Neural progenitor cell (in vitro differentiated cells): ENCODE results near the gene AFG1L. TPM values are rescaled to one million over a fixed set of nuclear protein-coding genes. Genes with fewer than 3 reads are reported as not detected.
"Not testable (repeated sequence)": the region's sequence is repeated elsewhere in the genome, so short reads cannot be mapped to it uniquely, and the experiment has no call there.

Experiments
- DNase-seq: peaks from one replicate; pipeline ENCODE4 v3.0.0-alpha.2; 2016; ENCODE audit warnings: low spot score
- H2AFZ ChIP-seq: fragments of 200-600 bp; sonication (generic); replicated peaks from 2 replicates; pipeline ENCODE4 v1.6.1; 2016; ENCODE audit warnings: antibody characterized with exemption
- H3F3A ChIP-seq: fragments of 200-600 bp; sonication (generic); 2 replicates; pipeline ENCODE4 v1.6.1; 2016; ENCODE audit warnings: antibody characterized with exemption, low read depth
- H3K27ac ChIP-seq: fragments of 200-600 bp; sonication (generic); 2 replicates; pipeline ENCODE4 v1.5.1; 2016; ENCODE audit warnings: mild to moderate bottlenecking
- H3K27me3 ChIP-seq: fragments of 200-600 bp; sonication (generic); 2 replicates; pipeline ENCODE4 v1.6.1; 2016; ENCODE audit warnings: mild to moderate bottlenecking, moderate library complexity
- H3K36me3 ChIP-seq: fragments of 200-600 bp; sonication (generic); 2 replicates; pipeline ENCODE4 v1.5.1; 2016
- H3K4me1 ChIP-seq: fragments of 200-600 bp; sonication (generic); 2 replicates; pipeline ENCODE4 v1.6.1; 2016; ENCODE audit warnings: mixed run types
- H3K4me2 ChIP-seq: fragments of 200-600 bp; sonication (generic); 2 replicates; pipeline ENCODE4 v1.6.1; 2016
- H3K4me3 ChIP-seq: fragments of 200-600 bp; sonication (generic); 2 replicates; pipeline ENCODE4 v1.5.1; 2016
- H3K79me2 ChIP-seq: fragments of 200-600 bp; sonication (generic); 2 replicates; pipeline ENCODE4 v1.6.1; 2016; ENCODE audit warnings: low read depth
- H3K9ac ChIP-seq: fragments of 200-600 bp; sonication (generic); 2 replicates; pipeline ENCODE4 v1.6.1; 2016
- H3K9me3 ChIP-seq: fragments of 200-600 bp; sonication (generic); 2 replicates; pipeline ENCODE4 v1.5.1; 2016; ENCODE audit warnings: low read depth
- H4K20me1 ChIP-seq: fragments of 200-600 bp; sonication (generic); 2 replicates; pipeline ENCODE4 v1.6.1; 2016; ENCODE audit warnings: low read depth
- H3K27ac Mint-ChIP-seq: 3 replicates; pipeline ENCODE4 v1.8.0; 2021; ENCODE audit warnings: mixed read lengths
- H3K27me3 Mint-ChIP-seq: 2 replicates; pipeline ENCODE4 v1.8.0; 2022; ENCODE audit warnings: low read depth, mild to moderate bottlenecking, inconsistent platforms, moderate library complexity, mixed read lengths; ENCODE audit not compliant: insufficient read depth
- H3K36me3 Mint-ChIP-seq: 3 replicates; pipeline ENCODE4 v1.8.0; 2021; ENCODE audit warnings: mixed read lengths
- H3K4me1 Mint-ChIP-seq: 3 replicates; pipeline ENCODE4 v1.8.0; 2021; ENCODE audit warnings: mixed read lengths
- H3K4me3 Mint-ChIP-seq: 3 replicates; pipeline ENCODE4 v1.8.0; 2021; ENCODE audit warnings: mild to moderate bottlenecking, moderate library complexity, mixed read lengths
- H3K9me3 Mint-ChIP-seq: 3 replicates; pipeline ENCODE4 v1.8.0; 2020; ENCODE audit warnings: mixed read lengths
- EZH2 ChIP-seq: fragments of 200-600 bp; sonication (generic); IDR thresholded peaks from 2 replicates; pipeline ENCODE4 v1.6.1; 2017; ENCODE audit warnings: antibody characterized with exemption, mild to moderate bottlenecking, moderate library complexity
- EZH2phosphoT487 ChIP-seq: fragments of 200-600 bp; sonication (generic); IDR thresholded peaks from 2 replicates; pipeline ENCODE4 v1.6.1; 2017; ENCODE audit warnings: antibody characterized with exemption
- total RNA-seq: library from RNA; depleted of rRNA; stranded (reverse); fragments of >200 nt; gene quantifications from 2 replicates; pipeline ENCODE4 v1.2.3, GENCODE V29; 2015; ENCODE audit warnings: low replicate concordance
- TF ChIP-seq, protein P1 (sequence below): fragments of 200-600 bp; sonication (generic); IDR thresholded peaks from 2 replicates; pipeline ENCODE4 v1.5.1; 2017; ENCODE audit warnings: antibody characterized with exemption, mild to moderate bottlenecking

Gene AFG1L
- total RNA-seq, 1 donor from 2014 or later: 8.3 TPM

DNA sequence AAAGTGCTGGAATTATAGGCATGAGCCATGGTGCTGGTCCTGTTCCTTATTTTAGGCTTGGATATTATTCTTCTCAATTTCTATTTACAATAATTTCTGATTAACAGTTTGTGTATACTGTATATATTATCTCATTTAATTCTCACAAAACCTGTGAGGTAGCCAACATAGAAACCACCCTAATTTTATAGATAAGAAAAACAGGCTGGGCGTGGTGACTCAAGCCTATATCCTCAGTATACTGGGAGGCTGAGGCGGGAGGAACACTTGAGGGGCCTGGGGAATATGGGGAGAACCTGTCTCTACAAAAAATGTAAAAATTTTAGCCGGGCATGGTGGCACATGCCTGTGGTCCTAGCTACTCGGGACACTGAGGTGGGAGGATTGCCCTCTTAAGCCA lies 3.8 kb upstream of the AFG1L start:
- no peak for DNase-seq
- no peaks in the 10 kb centered on the region for H3K9me3 ChIP-seq
- H3K9ac ChIP-seq: no peak overlapping the region
- Mint-ChIP-seq H3K27me3 (peaks cover 11% of the 10 kb centered on the region), H3K4me1 (peaks cover 11% of the 10 kb centered on the region), H3K36me3 (no peaks in the 10 kb centered on the region), H3K4me3 (no peak overlapping the region), H3K9me3 (no peaks in the 10 kb centered on the region), H3K27ac (no peak overlapping the region)
- H3K27ac ChIP-seq: no peak overlapping the region
- TF ChIP-seq, protein P1, sequence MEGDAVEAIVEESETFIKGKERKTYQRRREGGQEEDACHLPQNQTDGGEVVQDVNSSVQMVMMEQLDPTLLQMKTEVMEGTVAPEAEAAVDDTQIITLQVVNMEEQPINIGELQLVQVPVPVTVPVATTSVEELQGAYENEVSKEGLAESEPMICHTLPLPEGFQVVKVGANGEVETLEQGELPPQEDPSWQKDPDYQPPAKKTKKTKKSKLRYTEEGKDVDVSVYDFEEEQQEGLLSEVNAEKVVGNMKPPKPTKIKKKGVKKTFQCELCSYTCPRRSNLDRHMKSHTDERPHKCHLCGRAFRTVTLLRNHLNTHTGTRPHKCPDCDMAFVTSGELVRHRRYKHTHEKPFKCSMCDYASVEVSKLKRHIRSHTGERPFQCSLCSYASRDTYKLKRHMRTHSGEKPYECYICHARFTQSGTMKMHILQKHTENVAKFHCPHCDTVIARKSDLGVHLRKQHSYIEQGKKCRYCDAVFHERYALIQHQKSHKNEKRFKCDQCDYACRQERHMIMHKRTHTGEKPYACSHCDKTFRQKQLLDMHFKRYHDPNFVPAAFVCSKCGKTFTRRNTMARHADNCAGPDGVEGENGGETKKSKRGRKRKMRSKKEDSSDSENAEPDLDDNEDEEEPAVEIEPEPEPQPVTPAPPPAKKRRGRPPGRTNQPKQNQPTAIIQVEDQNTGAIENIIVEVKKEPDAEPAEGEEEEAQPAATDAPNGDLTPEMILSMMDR: no peak
- TF ChIP-seq EZH2: no peak
- TF ChIP-seq EZH2phosphoT487: no peak
- no peak overlapping the region for H2AFZ ChIP-seq
- no peaks in the 10 kb centered on the region for H3K27me3 ChIP-seq
- peaks cover 8% of the 10 kb centered on the region for H3K4me1 ChIP-seq
- peaks cover 8% of the 10 kb centered on the region for H3F3A ChIP-seq
- no peaks in the 10 kb centered on the region for H3K36me3 ChIP-seq
- no peak overlapping the region for H3K4me3 ChIP-seq
- H3K4me2 ChIP-seq: no peak overlapping the region
- H3K79me2 ChIP-seq: peaks cover 4% of the 10 kb centered on the region
- no peaks in the 10 kb centered on the region for H4K20me1 ChIP-seq

DNA sequence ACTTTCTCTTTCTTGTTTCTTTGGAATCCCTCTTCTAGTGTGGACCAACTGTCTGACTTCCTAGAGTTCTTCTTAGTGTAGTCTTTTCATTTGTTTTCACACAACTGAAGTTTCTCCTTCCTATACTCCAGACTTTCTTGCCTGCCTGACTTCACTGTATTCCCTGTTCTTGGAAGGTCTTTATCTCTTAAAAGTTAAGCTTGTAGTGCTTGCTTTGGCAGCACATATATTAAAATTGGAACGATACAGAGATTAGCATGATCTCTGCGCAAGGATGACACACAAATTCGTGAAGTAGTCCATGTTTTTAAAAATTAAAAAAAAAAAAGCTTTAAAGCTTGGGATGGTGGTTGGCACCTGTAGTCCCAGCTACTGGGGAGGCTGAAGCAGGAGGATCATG lies 2.3 kb upstream of the AFG1L start:
- H3K36me3 ChIP-seq, H2AFZ ChIP-seq, H3K27me3 ChIP-seq, DNase-seq, H3K4me3 Mint-ChIP-seq, H3K27ac ChIP-seq, H3K9me3 Mint-ChIP-seq, H3K4me3 ChIP-seq, H3K27ac Mint-ChIP-seq, H3K4me2 ChIP-seq, H3K36me3 Mint-ChIP-seq, H3K79me2 ChIP-seq, H4K20me1 ChIP-seq, H3K9ac ChIP-seq, H3K9me3 ChIP-seq, H3F3A ChIP-seq: not testable (repeated sequence)
- peaks cover 10% of the 10 kb centered on the region for H3K4me1 ChIP-seq
- H3K27me3 Mint-ChIP-seq: peaks cover 11% of the 10 kb centered on the region
- H3K4me1 Mint-ChIP-seq: peaks cover 11% of the 10 kb centered on the region

DNA sequence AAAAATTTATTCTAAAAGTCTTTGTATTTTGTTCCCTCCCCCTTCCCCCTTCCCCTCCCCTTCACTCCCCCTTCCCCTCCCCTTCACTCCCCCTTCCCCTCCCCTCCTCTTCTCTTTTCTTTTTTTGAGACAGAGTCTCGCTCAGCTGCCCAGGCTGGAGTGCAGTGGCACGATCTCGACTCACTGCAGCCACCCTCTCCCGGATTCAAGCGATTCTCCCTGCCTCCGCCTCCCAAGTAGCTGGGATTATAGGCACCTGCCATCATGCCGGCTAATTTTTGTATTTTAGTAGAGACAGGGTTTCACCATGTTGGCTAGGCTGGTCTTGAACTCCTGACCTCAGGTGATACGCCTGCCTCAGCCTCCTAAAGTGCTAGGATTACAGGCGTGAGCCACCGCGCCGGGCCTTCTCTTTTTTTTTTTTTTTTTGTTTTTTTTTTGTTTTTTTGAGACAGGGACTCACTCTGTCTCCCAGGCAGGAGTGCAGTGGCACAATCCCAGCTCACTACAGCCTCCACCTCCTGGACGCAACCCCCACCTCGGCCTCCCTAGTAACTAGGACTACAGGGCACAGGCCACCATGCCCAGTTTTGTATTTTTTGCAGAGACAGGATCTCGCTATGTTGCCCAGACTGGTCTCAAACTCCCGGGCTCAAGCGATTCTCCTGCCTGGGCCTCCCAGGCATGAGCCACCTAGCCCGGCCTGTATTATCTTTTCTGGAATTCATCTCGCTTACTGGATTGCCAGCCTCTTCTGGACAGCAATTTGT lies 1.1 kb upstream of the AFG1L start:
- TF ChIP-seq EZH2phosphoT487: no peak
- TF ChIP-seq EZH2: no peak
- TF ChIP-seq, protein P1: no peak
- Histone ChIP-seq H3K36me3 (no peaks in the 10 kb centered on the region), H3K79me2 (peaks cover 4% of the 10 kb centered on the region), H3K4me3 (peak overlapping the region; percentile 84), H3K27me3 (no peaks in the 10 kb centered on the region), H3K27ac (no peak overlapping the region), H3K4me1 (peaks cover 10% of the 10 kb centered on the region), H3K4me2 (peak overlapping the region; percentile 93), H3F3A (peaks cover 8% of the 10 kb centered on the region), H2AFZ (peak overlapping the region; percentile 99), H3K9me3 (no peaks in the 10 kb centered on the region), H4K20me1 (no peaks in the 10 kb centered on the region), H3K9ac (no peak overlapping the region)
- H3K9me3 Mint-ChIP-seq: no peaks in the 10 kb centered on the region
- peaks cover 13% of the 10 kb centered on the region for H3K27me3 Mint-ChIP-seq
- no peaks in the 10 kb centered on the region for H3K36me3 Mint-ChIP-seq
- peak overlapping the region; percentile 97 for H3K4me3 Mint-ChIP-seq
- H3K27ac Mint-ChIP-seq: no peak overlapping the region
- H3K4me1 Mint-ChIP-seq: peaks cover 11% of the 10 kb centered on the region
- DNase-seq: no peak

DNA sequence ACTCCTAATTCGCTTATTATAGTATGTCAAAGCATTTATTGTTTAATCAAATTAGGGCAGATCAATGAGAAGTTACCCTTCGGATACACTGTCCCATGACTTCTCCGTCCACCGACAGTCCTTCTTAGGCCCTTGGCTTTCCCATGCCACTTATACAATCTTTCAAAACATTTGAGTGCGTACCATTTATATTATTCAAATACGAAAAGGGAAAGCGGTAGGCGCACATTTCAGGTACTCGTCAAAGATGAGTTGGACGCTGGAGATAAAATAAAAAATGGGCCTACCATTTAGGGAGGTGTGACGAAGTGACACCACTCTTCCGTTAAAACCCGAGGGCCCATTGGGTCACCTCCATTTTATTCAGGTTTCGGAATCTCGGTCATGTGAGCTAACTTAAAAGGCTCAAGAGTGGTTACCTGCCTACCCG lies 542 bp upstream of the AFG1L start:
- peak overlapping the region; percentile 84 for H3K4me3 ChIP-seq
- H3K9me3 ChIP-seq: no peaks in the 10 kb centered on the region
- no peaks in the 10 kb centered on the region for H3K27me3 ChIP-seq
- no peak overlapping the region for H3K27ac ChIP-seq
- peak overlapping the region; percentile 99 for H2AFZ ChIP-seq
- TF ChIP-seq EZH2 (no peak), EZH2phosphoT487 (no peak)
- TF ChIP-seq, protein P1: no peak
- Mint-ChIP-seq H3K36me3 (no peaks in the 10 kb centered on the region), H3K27me3 (peaks cover 12% of the 10 kb centered on the region), H3K9me3 (no peaks in the 10 kb centered on the region), H3K4me1 (peaks cover 11% of the 10 kb centered on the region), H3K4me3 (peak overlapping the region; percentile 97), H3K27ac (no peak overlapping the region)
- peaks cover 8% of the 10 kb centered on the region for H3F3A ChIP-seq
- H4K20me1 ChIP-seq: no peaks in the 10 kb centered on the region
- H3K9ac ChIP-seq: no peak overlapping the region
- DNase-seq: no peak
- H3K36me3 ChIP-seq: no peaks in the 10 kb centered on the region
- H3K79me2 ChIP-seq: peaks cover 4% of the 10 kb centered on the region
- H3K4me2 ChIP-seq: peak overlapping the region; percentile 93
- peaks cover 10% of the 10 kb centered on the region for H3K4me1 ChIP-seq
